HPDE6-E6E7 (cell line): ENCODE measurements around the gene CHD3.

ENCODE experiments used
- DNase-seq: peaks from one replicate; pipeline ENCODE4 v3.0.0; 2011; ENCODE audit warnings: missing footprints; ENCODE audit errors: extremely low spot score

Gene CHD3

DNA sequence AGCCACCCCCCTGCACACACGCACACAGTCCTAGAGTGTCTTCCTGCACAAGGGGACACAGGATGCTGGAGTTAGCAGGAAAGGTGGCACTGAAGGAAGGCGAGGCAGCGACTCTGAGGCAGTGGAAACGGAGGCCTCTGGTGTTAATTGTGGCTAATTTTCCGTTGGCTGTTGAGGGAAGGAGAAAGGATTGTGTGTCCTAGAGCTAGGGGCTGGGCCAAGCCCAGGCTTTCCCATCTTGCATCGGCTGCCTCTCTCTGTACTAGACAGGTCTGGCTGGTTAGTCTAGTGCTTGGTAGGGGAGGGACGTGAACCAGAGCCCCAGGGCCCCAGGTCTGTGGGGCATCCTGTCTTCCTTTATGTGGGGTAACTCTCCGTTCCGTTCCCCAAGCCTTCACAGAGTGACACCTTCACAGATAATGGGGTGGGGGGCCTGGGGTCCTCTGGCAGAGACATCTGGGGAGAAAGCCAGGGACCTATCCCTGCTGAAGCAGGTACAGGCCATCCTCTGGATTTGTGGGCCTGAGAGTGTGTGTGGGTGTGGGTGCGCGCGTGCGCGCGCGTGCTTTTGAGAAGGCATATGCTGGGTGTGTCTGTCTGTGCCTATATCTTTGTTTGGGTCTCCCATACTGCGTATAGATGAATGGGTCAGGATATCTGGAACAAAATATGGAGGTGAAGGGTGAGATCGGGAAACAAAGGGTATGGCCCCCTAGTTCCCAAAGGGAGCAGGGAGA, at the start of gene CHD3:
TSS of gene CHD3 (plus strand) at position 606 of the 737 bp plus-strand sequence. CDS start 212 bp downstream, outside the sequence.
- DNase-seq = peak; percentile 78

DNA sequence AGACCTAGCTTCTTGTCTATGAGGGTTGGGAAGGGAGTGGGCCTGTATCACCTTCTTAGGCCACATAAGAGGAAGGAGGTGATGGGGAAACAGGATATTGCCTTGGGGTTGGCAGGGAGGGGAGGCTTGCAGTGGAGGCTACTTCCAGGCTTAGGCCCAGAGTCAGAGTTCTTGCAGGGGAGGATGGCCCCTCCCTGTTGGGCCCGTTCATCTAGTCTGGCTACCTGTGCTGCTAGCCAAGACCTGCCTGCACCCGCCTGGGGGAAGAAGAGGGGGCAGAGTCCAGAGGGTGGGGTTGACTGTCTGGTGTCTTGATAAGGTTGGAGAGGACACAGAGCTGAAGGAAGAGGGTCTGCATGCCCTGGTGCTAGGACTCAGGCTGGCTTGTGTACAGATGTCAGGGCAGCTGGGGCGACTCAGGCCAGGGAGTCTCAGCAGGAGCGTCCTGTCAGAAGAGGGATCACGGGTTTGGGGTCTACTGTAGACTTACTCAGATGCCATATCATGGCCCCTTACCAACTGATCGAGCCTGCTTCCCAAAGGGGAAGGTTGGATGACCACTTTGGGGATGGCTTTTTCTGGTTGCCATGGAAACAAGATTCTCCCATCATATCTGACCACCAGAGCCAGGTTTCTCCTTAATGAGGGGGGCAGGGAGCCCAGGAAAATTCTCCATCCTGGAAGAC, 49.3 kb upstream of the CHD3 start:
- no peak for DNase-seq

DNA sequence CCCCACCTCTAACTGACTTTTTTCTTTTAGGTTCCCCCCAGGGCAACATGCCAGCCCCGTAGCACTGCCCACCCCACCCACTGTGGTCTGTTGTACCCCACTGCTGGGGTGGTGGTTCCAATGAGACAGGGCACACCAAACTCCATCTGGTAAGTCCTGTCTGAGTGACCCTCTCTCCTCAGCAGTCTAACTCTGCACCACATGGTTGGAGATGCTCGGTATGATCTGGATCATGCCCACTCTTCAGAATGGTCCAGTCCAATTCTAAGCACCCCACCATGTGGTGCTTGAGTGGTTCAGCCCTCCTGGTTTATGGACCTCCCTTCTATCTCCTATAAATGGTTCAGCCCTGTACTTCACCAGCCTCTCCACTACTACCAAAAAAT, 48.7 kb upstream of the CHD3 start:
- no peak for DNase-seq

DNA sequence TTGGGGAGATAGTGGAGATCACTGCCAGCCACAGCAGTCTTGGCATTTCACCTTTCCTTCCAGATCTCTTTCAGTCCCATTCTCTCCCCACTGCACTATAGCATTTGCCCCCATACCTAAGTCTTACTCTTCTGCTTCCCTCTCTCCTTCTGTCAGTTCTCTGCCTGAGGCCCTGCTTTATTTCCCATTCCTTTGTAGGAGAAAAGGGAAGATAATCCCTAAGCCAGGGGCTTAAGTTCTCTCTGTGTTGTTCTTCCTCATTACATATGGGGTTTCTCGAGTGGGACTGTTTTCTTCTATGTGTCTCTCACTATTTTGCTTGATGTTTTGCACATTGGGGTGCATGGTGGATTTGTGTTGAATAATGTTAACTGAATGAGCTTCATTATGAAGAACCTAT, 48.1 kb upstream of the CHD3 start:
- no peak for DNase-seq

DNA sequence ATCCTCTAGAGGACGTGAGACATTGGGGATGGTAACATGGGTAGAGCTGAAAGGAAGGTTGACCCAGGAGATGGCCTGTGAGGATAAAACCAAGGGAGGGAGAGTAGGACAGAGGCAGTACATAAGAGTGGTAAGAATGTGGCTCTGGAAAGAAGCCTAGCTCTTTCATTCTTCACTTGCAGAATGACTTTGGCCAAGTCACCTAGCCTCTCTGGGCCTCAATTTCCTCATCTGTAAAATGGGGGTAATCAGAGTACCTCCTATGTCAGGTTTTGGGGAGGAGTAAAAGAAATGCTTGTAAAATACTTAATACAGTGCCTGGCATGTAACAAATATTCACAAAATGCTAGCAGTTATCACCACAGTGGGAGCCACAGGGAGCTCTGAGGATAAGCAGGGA, 47.7 kb upstream of the CHD3 start:
- DNase-seq = no peak

DNA sequence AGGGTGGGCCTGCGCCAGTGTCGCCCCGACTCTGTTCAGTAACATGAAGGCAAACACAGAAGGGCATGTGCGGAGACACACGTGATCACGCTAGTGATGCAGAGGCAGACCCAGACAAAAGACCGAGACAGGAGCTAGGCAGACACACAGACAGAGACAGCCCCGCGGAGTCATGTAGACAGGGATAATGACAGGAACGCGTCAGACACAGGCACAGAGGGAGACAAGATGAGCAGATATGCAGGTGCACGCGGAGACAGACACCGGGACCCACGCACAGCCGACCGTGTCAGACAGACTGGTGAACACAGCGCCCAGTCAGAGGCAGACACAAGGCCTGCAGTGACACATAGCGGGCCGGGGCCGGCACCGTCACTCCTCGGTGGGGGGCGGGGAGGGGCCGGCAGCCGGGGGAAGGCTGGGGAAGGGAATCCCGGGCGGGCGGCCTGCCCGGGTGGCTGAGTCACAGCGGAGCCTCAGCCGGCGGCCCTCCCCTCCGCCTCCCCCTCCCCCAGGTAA, 47.1 kb upstream of the CHD3 start:
- DNase-seq = peak; percentile 66

DNA sequence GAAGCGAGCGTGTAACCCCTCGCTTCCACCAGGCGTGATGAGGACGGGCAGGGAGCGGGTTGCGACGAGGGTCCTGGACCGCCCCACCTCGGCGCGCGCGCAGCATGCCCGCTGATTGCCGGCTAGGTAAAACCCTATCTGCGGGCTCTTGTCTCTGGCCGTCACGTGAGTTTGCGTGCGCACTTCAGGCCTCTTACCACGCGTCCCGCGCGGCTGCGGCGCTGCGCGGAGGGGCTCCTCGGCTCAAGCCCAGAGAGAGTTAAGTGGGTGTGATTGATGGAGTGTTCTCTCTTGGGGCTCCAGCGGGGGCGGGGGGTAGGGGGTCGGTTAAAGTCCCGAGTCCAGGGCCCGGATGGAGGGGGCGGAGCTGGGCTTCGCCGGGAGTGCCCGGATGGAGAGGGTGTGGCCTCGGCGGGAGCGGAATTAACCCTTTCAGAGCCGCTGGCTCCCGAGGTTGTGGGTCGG, 46.6 kb upstream of the CHD3 start:
- no peak for DNase-seq

DNA sequence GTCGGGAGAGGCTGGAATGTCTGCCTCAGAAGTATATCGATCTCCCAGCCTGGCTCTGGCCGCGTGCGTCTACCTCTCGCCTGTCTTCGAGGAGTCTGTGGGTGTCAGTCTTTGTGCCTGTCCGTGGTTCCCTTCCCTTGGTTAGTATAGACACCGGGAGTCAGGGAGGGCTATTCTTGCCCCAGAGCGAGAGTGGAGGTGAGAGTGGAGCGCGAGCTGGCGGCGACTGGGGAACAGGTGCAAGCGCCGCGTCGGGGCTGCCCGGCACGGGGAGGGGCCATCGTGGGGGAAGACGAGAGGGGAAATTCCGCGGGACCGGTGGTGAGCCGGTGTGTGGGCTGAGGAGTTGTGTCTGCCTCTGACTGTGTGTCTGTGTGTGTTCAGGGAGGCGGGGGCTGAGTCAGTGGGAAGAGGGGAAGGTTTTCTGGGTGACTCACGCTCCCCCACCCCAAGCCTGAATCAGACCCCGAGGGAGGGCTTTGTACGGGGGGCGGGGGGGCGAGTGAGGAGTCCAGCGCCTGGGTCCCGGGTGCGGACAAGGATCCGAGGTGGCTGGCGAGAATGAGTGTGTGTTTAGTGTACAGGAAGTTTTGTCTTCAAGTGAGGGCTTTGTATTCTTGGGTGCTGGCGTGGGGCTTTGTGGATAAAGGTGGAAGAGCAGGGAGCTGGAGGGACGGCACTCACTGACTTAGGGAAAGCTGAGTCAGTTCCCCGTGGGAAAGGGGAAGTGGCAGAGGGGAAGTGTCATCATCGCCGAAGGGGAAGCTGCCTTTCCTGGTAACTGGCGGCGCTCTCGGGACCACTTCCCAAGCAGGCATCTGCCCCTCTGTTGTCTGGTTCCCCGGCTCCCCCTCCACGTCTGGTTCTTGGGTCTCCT, 46.0 kb upstream of the CHD3 start:
- peak; percentile 35 for DNase-seq

DNA sequence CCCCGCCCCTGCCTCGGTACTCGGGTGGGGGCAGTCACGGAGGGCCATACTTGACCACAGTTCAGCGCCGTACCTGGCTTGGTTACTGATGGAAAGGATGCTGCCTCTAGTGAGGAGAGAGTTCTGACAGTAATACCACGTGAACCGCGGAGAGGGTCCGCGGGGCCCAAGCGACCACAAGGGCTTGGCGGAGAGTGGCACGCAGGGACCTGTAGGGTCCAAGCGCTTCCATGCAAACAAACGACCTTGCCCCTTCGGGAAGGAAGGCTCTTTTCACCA, 45.4 kb upstream of the CHD3 start:
- no peak for DNase-seq

DNA sequence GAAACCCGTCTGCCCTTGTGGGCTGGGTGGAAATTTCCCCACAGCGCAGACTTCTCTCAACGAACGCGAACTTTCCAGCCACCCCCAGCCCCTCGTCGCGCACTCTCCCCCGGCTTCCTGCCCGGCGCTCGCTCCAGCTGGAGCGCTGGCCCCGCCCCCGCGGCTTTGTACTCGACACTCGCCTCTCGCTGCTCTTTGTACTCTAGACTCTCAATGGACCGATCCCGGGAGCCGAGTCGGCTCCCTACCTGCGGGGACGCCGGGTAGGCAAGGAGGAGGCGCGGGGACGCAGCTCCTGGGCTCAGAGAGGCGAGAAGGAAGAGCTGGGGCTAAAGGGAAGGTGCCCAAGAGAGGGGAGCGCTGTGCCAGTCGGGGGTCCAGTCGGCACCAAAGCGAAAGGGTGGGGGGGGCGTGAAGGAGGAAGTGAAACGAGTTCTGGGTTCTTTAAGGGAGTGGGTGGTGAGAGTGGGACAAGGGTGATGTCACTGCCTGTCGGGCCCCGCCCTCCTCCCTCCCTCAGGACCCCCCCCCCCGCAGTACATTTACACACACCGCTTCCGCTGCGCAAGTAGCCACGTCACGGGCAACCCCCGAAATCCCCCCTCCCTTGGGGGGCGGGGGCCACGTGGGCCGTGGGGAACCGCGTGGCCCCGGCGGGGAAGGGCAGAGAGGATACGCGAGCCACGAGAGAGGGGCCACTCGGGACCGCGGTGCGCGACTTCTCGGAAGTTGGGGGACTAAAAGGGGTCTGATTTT, 44.9 kb upstream of the CHD3 start:
- peak; percentile 56 for DNase-seq

DNA sequence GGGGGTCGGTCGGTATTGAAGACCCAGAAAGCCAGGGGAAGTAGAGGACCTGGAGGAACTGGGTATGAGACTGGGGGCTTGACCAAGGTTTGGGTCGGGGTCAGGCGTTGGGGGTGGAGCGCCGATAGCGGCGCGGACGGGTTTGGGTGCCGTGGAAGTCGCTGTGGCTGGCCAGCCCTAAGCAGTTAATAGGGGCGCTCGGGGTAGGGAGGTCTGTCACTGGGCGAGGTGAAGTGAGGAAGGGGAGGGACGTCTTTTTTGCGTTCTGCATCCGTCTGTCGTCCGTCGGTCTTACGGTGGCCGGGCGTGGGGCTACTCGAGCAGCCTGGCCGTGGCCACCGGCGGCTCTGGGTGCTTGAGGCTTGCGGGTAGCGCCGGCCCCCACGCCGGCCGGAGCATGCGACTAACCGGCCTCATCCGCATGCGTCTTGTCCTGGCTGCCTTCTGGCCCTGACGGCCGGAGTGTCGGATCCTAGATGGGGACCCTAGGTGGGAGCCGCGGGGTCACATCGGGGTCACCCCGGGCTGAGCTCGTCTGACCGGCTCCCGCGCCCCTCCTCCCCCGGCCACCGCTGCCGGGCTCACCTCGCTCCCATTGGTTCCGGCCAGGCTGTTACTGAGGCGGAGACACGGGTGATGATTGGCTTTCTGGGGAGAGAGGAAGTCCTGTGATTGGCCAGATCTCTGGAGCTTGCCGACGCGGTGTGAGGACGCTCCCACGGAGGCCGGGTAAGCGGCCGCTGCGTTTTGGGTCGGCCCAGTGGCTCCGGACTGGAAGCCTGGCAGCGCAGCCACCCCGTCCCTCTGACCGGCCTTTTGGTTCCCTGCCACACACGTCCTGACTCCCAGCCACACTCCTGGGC, 44.1 kb upstream of the CHD3 start:
- DNase-seq = peak; percentile 87

DNA sequence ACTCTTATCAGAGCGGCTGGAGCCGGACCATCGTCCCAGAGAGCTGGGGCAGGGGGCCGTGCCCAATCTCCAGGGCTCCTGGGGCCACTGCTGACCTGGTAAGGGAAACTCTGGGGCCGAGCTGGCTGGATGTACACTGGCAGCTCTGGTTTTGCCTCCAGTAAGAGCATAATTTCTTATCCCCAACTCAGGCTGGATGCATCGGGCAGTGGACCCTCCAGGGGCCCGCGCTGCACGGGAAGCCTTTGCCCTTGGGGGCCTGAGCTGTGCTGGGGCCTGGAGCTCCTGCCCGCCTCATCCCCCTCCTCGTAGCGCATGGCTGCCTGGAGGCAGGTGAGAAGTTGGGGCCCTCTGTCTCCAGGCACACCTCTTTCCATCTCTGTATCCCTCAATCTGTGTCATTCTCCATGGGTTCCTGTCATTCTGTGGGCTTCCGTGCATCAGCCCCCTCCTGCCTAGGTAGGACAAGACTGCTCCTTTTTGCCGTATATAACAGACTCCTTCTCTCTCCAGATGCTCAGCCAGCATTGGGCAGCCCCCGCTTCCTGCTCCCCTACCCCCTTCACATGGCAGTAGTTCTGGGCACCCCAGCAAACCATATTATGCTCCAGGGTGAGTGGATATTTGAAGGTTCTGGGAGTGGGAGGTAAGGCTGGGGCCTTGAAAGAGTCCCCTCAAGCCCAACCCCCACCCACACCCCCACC, 43.1 kb upstream of the CHD3 start:
- DNase-seq = no peak

DNA sequence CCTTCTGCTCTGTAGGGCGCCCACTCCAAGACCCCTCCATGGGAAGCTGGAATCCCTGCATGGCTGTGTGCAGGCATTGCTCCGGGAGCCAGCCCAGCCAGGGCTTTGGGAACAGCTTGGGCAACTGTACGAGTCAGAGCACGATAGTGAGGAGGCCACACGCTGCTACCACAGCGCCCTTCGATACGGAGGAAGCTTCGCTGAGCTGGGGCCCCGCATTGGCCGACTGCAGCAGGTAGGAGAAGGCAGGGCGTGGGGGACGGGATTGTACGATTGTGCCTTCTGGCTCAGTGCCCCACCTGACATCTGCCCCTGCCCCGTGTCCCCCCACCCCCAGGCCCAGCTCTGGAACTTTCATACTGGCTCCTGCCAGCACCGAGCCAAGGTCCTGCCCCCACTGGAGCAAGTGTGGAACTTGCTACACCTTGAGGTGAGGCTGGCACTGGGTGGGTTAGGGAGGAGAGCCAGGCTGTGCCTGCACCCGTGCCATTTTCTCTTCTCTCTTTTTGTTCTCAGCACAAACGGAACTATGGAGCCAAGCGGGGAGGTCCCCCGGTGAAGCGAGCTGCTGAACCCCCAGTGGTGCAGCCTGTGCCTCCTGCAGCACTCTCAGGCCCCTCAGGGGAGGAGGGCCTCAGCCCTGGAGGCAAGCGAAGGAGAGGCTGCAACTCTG, 42.4 kb upstream of the CHD3 start:
- no peak for DNase-seq

DNA sequence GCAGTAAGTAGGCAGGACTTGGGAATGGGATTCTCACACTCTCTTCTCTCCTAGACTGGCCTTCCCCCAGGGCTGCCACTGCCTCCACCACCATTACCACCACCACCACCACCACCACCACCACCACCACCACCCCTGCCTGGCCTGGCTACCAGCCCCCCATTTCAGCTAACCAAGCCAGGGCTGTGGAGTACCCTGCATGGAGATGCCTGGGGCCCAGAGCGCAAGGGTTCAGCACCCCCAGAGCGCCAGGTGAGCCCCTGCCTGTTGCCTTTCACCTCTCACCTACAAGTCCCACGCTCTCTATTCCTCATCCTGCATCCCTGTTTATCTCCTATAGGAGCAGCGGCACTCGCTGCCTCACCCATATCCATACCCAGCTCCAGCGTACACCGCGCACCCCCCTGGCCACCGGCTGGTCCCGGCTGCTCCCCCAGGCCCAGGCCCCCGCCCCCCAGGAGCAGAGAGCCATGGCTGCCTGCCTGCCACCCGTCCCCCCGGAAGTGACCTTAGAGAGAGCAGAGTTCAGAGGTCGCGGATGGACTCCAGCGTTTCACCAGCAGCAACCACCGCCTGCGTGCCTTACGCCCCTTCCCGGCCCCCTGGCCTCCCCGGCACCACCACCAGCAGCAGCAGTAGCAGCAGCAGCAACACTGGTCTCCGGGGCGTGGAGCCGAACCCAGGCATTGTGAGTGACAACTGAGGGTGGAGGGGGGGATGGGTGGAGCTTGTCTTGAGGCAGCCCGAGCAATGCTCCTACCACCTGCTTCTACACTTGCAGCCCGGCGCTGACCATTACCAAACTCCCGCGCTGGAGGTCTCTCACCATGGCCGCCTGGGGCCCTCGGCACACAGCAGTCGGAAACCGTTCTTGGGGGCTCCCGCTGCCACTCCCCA, 41.6 kb upstream of the CHD3 start:
- no peak for DNase-seq

DNA sequence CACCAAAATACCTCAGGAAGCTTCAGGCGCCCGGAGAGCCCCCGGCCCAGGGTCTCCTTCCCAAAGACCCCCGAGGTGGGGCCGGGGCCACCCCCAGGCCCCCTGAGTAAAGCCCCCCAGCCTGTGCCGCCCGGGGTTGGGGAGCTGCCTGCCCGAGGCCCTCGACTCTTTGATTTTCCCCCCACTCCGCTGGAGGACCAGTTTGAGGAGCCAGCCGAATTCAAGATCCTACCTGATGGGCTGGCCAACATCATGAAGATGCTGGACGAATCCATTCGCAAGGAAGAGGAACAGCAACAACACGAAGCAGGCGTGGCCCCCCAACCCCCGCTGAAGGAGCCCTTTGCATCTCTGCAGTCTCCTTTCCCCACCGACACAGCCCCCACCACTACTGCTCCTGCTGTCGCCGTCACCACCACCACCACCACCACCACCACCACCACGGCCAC, 40.4 kb upstream of the CHD3 start:
- DNase-seq = no peak

DNA sequence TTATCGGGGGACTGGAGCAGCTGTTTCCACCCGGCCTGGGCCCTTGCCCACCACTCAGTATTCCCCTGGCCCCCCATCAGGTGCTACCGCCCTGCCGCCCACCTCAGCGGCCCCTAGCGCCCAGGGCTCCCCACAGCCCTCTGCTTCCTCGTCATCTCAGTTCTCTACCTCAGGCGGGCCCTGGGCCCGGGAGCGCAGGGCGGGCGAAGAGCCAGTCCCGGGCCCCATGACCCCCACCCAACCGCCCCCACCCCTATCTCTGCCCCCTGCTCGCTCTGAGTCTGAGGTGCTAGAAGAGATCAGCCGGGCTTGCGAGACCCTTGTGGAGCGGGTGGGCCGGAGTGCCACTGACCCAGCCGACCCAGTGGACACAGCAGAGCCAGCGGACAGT, 39.9 kb upstream of the CHD3 start:
- no peak for DNase-seq

DNA sequence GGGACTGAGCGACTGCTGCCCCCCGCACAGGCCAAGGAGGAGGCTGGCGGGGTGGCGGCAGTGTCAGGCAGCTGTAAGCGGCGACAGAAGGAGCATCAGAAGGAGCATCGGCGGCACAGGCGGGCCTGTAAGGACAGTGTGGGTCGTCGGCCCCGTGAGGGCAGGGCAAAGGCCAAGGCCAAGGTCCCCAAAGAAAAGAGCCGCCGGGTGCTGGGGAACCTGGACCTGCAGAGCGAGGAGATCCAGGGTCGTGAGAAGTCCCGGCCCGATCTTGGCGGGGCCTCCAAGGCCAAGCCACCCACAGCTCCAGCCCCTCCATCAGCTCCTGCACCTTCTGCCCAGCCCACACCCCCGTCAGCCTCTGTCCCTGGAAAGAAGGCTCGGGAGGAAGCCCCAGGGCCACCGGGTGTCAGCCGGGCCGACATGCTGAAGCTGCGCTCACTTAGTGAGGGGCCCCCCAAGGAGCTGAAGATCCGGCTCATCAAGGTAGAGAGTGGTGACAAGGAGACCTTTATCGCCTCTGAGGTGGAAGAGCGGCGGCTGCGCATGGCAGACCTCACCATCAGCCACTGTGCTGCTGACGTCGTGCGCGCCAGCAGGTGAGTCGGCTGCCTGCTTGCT, 39.3 kb upstream of the CHD3 start:
- DNase-seq = no peak
